Spleen (tissue), 11 donors: ENCODE data around the gene SMPDL3A. TPM values are rescaled to one million over a fixed set of nuclear protein-coding genes. Genes with fewer than 3 reads are reported as not detected.

ENCODE experiments used
- DNase-seq: peaks from one replicate; pipeline ENCODE4 v3.0.0-alpha.2; 2020
- H3K27ac ChIP-seq, 8 donors: fragments of 200-600 bp; sonication (generic) in 7 of 8; 1 replicate in 4 of 8; 2 replicates in 4 of 8; pipeline versions ENCODE4 v1.5.0 to v1.8.0; 2016 to 2021; ENCODE audit warnings: inconsistent platforms in 4 of 8, mild to moderate bottlenecking in 4 of 8, moderate library complexity in 1 of 8
- H3K27me3 ChIP-seq, 7 donors: fragments of 200-600 bp; sonication (generic) in 6 of 7; replicated peaks in 1 of 7; 1 replicate in 4 of 7; 2 replicates in 3 of 7; pipeline versions ENCODE4 v1.5.0 to v1.8.0; 2016 to 2021; ENCODE audit warnings: inconsistent platforms in 3 of 7, mild to moderate bottlenecking in 1 of 7
- H3K36me3 ChIP-seq, 6 donors: fragments of 200-600 bp; sonication (generic) in 5 of 6; 1 replicate in 4 of 6; 2 replicates in 2 of 6; pipeline versions ENCODE4 v1.5.0 to v1.8.0; 2016 to 2021; ENCODE audit warnings: inconsistent platforms in 2 of 6
- H3K4me1 ChIP-seq, 6 donors: fragments of 200-600 bp; sonication (generic) in 5 of 6; 1 replicate in 3 of 6; 2 replicates in 3 of 6; pipeline versions ENCODE4 v1.5.0 to v1.8.0; 2016 to 2021; ENCODE audit warnings: inconsistent platforms in 3 of 6
- H3K4me3 ChIP-seq, 8 donors: fragments of 200-600 bp; sonication (generic) in 7 of 8; 1 replicate in 4 of 8; 2 replicates in 4 of 8; pipeline versions ENCODE4 v1.5.0 to v1.8.0; 2016 to 2021; ENCODE audit warnings: inconsistent platforms in 4 of 8, mild to moderate bottlenecking in 4 of 8, moderate library complexity in 2 of 8
- H3K9me3 ChIP-seq, 8 donors: fragments of 200-600 bp; sonication (generic) in 7 of 8; 1 replicate in 4 of 8; 2 replicates in 4 of 8; pipeline versions ENCODE4 v1.5.0 to v1.8.0; 2016 to 2021; ENCODE audit warnings: inconsistent platforms in 4 of 8
- CTCF ChIP-seq, 11 experiments: fragments of 200-600 bp in 7 of 11; fragments of 450-650 bp in 4 of 11; sonication (generic) in 4 of 11; IDR thresholded peaks in 8 of 11; conservative IDR thresholded peaks in 3 of 11; 1 replicate in 7 of 11; 2 replicates in 4 of 11; pipeline versions ENCODE4 v1.4.0 to v1.8.0; 2016 to 2021; ENCODE audit warnings: antibody characterized with exemption in 11 of 11, inconsistent platforms in 4 of 11, mild to moderate bottlenecking in 1 of 11
- POLR2A ChIP-seq, 3 donors: fragments of 450-650 bp; IDR thresholded peaks; one replicate each; pipeline ENCODE4 v1.5.1; 2017; ENCODE audit warnings: antibody characterized with exemption in 3 of 3, mild to moderate bottlenecking in 1 of 3
- POLR2AphosphoS5 ChIP-seq, 3 donors: sonication (generic); formaldehyde crosslinking; IDR thresholded peaks; one replicate each; pipeline ENCODE4 v1.5.1; 2017; ENCODE audit warnings: antibody characterized with exemption in 3 of 3
- WGBS, 5 donors: extraction: QIAGEN DNeasy Blood & Tissue Kit in 3 of 5; methylation state at CpG; one replicate each; pipeline versions ENCODE4 v1.1.5 to v1.1.7; 2013 to 2018; 5-methylcytosine and 5-hydroxymethylcytosine counted together
- intact Hi-C: fragments of 100-400 bp; cut with DNase I; formaldehyde crosslinking; loops from one replicate; pipeline ENCODE4 v1.15.0; 2023; ENCODE audit warnings: low total_unique reads
- polyA plus RNA-seq, 3 donors: library from polyadenylated mRNA; stranded (reverse); fragments of 200-250 nt; gene quantifications; one replicate each; pipeline ENCODE4 v1.2.1, GENCODE V29; 2013
- total RNA-seq, 7 donors: library from RNA; depleted of rRNA in 3 of 7; stranded (reverse); fragments of >200 nt in 3 of 7; fragmentation: NEBNext Ultra II Directional in 4 of 7; extraction: Animal tissue kit (Norgen Biotek cat#: 25700) in 4 of 7; gene quantifications; one replicate each; pipeline versions ENCODE4 v1.1.0 to v1.2.1, GENCODE V29; 2016 to 2021
- donor health status: healthy with polysubstance abuse.
- donor health status: DM: no; HTN: no; CAD: no; lungs with moderate emphysema.
- donor health status: DM: no; HTN: no; CAD: no.
- donor health status: Bipolar disorder and iron deficiency.
- donor health status: healthy.
- donor health status: DM: no; HTN: no; CAD: no.
- donor health status: DM: yes; HTN: yes; CAD: no.

The SMPDL3A gene
- total and polyA plus RNA-seq, 10 donors = 7.2 to 64.8 (median 34.1) TPM

- intact Hi-C loops = loop anchor here (2.0 kb wide), 1 partner anchor 109 kb away; no protein-coding TSS in a partner anchor
- Histone ChIP-seq H3K27ac (no peak overlapping the region), H3K4me3 (no peak overlapping the region), H3K9me3 (no peaks in the 10 kb centered on the region), H3K27me3 (no peaks in the 10 kb centered on the region), H3K4me1 (no peaks in the 10 kb centered on the region), H3K36me3 (no peaks in the 10 kb centered on the region)
- WGBS, 5 donors = 0 to 8% (median 1%) methylated on average over 1 of the region's 1 CpG
- peak; percentile 47 to 78 (median 70) for TF ChIP-seq CTCF (IDR thresholded peaks at IDR 0.05 in 8 of 11, conservative IDR thresholded peaks at IDR 0.05 in 3 of 11)
- TF ChIP-seq POLR2A (IDR thresholded peaks at IDR 0.05) = no peak
- DNase-seq = no peak
These were observed 50.4 kb downstream of the SMPDL3A start for GRCh38 chr6:122839472-122839871.

- H3K4me1 ChIP-seq = no peaks in the 10 kb centered on the region
- 59 to 71% (median 65%) methylated on average over 6 to 8 of the region's 8 CpGs for WGBS, 5 donors
- H3K27ac ChIP-seq = no peak overlapping the region
- no peaks in the 10 kb centered on the region for H3K36me3 ChIP-seq
- intact Hi-C loops = loop anchor here (2.0 kb wide), 1 partner anchor 109 kb away; no protein-coding TSS in a partner anchor
- H3K27me3 ChIP-seq = no peaks in the 10 kb centered on the region
- no peak overlapping the region for H3K4me3 ChIP-seq
- no peaks in the 10 kb centered on the region for H3K9me3 ChIP-seq
- no peak for DNase-seq
- no peak for TF ChIP-seq POLR2A (IDR thresholded peaks at IDR 0.05)
- no peak for TF ChIP-seq CTCF (IDR thresholded peaks at IDR 0.05 in 8 of 11, conservative IDR thresholded peaks at IDR 0.05 in 3 of 11)
- TF ChIP-seq POLR2AphosphoS5 (IDR thresholded peaks at IDR 0.05) = no peak
These were observed 50.8 kb downstream of the SMPDL3A start for GRCh38 chr6:122839906-122840305.

GRCh38 chr6:122845464-122845863 lies 56.4 kb downstream of the SMPDL3A start:
- Histone ChIP-seq H3K36me3 (no peaks in the 10 kb centered on the region), H3K27ac (no peak overlapping the region), H3K4me3 (no peak overlapping the region), H3K4me1 (no peaks in the 10 kb centered on the region), H3K9me3 (no peaks in the 10 kb centered on the region), H3K27me3 (no peaks in the 10 kb centered on the region)
- WGBS, 5 donors = 91 to 97% (median 94%) methylated on average over 9 of the region's 9 CpGs
- TF ChIP-seq CTCF (IDR thresholded peaks at IDR 0.05 in 8 of 11, conservative IDR thresholded peaks at IDR 0.05 in 3 of 11) (no peak), POLR2AphosphoS5 (IDR thresholded peaks at IDR 0.05) (no peak), POLR2A (IDR thresholded peaks at IDR 0.05) (no peak)
- intact Hi-C loops = no loop called here
- DNase-seq = no peak

GRCh38 chr6:122845916-122846612 lies 57.0 kb downstream of the SMPDL3A start:
- no peak for DNase-seq
- TF ChIP-seq CTCF (IDR thresholded peaks at IDR 0.05 in 8 of 11, conservative IDR thresholded peaks at IDR 0.05 in 3 of 11) = no peak
- no peak for TF ChIP-seq POLR2AphosphoS5 (IDR thresholded peaks at IDR 0.05)
- no peak for TF ChIP-seq POLR2A (IDR thresholded peaks at IDR 0.05)
- no peaks in the 10 kb centered on the region for H3K4me1 ChIP-seq
- 73 to 82% (median 80%) methylated on average over 3 of the region's 3 CpGs for WGBS, 5 donors
- H3K36me3 ChIP-seq = no peaks in the 10 kb centered on the region
- no peak overlapping the region for H3K4me3 ChIP-seq
- intact Hi-C loops = no loop called here
- no peaks in the 10 kb centered on the region for H3K27me3 ChIP-seq
- no peak overlapping the region for H3K27ac ChIP-seq
- H3K9me3 ChIP-seq = no peaks in the 10 kb centered on the region
